Muscle layer of colon (tissue), 2 donors: ENCODE results near the gene C8G.
A peak's percentile ranks its signal among the peaks of the same experiment; 100 is the strongest.

Source experiments
- H3K27ac ChIP-seq: one replicate; pipeline ENCODE4 v1.7.0; 2013; ENCODE audit warnings: low read depth, mild to moderate bottlenecking, low read length, moderate library complexity
- H3K27me3 ChIP-seq, 2 donors: one replicate each; pipeline ENCODE4 v1.7.0; 2013; ENCODE audit warnings: low read length in 2 of 2, mild to moderate bottlenecking in 2 of 2; ENCODE audit not compliant: insufficient read depth in 2 of 2, control insufficient read depth in 1 of 2
- H3K36me3 ChIP-seq: one replicate; pipeline ENCODE4 v1.7.0; 2013; ENCODE audit warnings: mild to moderate bottlenecking, low read length; ENCODE audit not compliant: insufficient read depth
- H3K4me1 ChIP-seq: one replicate; pipeline ENCODE4 v1.7.0; 2013; ENCODE audit warnings: mild to moderate bottlenecking, low read length; ENCODE audit not compliant: insufficient read depth
- H3K4me3 ChIP-seq, 2 donors: one replicate each; pipeline ENCODE4 v1.7.0; 2013; ENCODE audit warnings: low read length in 2 of 2, low read depth in 1 of 2, mild to moderate bottlenecking in 1 of 2, moderate library complexity in 1 of 2
- H3K9ac ChIP-seq: one replicate; pipeline ENCODE4 v1.7.0; 2013; ENCODE audit warnings: low read length
- H3K9me3 ChIP-seq: one replicate; pipeline ENCODE4 v1.7.0; 2013; ENCODE audit warnings: mild to moderate bottlenecking, low read length
- donor health status: abdominal sarcoma.
- donor health status: Adenocarcinoma of cecum.

The C8G gene

DNA sequence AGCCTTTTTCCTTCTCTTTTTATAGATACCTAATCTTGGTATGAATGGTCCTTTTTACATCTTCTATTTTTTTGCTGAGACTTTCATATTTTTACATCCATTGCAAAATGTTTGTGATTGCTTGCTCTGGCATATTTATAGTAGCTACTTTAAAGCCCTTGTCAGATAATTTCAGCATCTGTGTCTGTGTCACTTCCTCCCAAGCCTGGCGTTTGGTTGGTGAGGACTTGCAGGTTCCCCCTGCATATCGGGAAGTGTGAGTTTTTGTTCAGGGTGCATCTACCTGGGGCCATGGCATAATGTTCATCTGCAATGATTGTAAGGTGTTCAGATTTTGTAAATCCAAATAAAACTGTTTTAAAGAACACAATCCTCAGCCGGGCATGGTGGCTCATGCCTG lies 9.4 kb upstream of the C8G start:
- Histone ChIP-seq H3K9me3 (no peaks in the 10 kb centered on the region), H3K27me3 (no peaks in the 10 kb centered on the region), H3K4me1 (no peaks in the 10 kb centered on the region), H3K9ac (no peak overlapping the region), H3K36me3 (peaks cover 8% of the 10 kb centered on the region), H3K27ac (no peak overlapping the region), H3K4me3 (no peak overlapping the region)

- H3K4me1 ChIP-seq = no peaks in the 10 kb centered on the region
- no peak overlapping the region for H3K27ac ChIP-seq
- H3K4me3 ChIP-seq = no peak overlapping the region
- no peaks in the 10 kb centered on the region for H3K27me3 ChIP-seq
- peaks cover 18% of the 10 kb centered on the region for H3K36me3 ChIP-seq
- H3K9me3 ChIP-seq = no peaks in the 10 kb centered on the region
- H3K9ac ChIP-seq = no peak overlapping the region
These were observed 8.3 kb upstream of the C8G start for GRCh38 chr9:136936645-136937170.

- H3K9me3 ChIP-seq = no peaks in the 10 kb centered on the region
- H3K4me3 ChIP-seq = no peak overlapping the region
- H3K36me3 ChIP-seq = peaks cover 25% of the 10 kb centered on the region
- no peaks in the 10 kb centered on the region for H3K27me3 ChIP-seq
- H3K27ac ChIP-seq = no peak overlapping the region
- no peaks in the 10 kb centered on the region for H3K4me1 ChIP-seq
- H3K9ac ChIP-seq = no peak overlapping the region
These were observed 7.6 kb upstream of the C8G start for GRCh38 chr9:136937186-136938001.

- H3K27ac ChIP-seq = no peak overlapping the region
- H3K9me3 ChIP-seq = no peaks in the 10 kb centered on the region
- H3K4me1 ChIP-seq = peaks cover 9% of the 10 kb centered on the region
- no peak overlapping the region for H3K9ac ChIP-seq
- H3K27me3 ChIP-seq = no peaks in the 10 kb centered on the region
- peaks cover 32% of the 10 kb centered on the region for H3K36me3 ChIP-seq
- H3K4me3 ChIP-seq = no peak overlapping the region
These were observed 5.5 kb upstream of the C8G start for GRCh38 chr9:136939431-136939995.

GRCh38 chr9:136939996-136940525 lies 5.0 kb upstream of the C8G start:
- no peak overlapping the region for H3K9ac ChIP-seq
- H3K27me3 ChIP-seq = no peaks in the 10 kb centered on the region
- peaks cover 12% of the 10 kb centered on the region for H3K4me1 ChIP-seq
- no peak overlapping the region for H3K27ac ChIP-seq
- no peak overlapping the region for H3K4me3 ChIP-seq
- H3K9me3 ChIP-seq = no peaks in the 10 kb centered on the region
- peaks cover 32% of the 10 kb centered on the region for H3K36me3 ChIP-seq

DNA sequence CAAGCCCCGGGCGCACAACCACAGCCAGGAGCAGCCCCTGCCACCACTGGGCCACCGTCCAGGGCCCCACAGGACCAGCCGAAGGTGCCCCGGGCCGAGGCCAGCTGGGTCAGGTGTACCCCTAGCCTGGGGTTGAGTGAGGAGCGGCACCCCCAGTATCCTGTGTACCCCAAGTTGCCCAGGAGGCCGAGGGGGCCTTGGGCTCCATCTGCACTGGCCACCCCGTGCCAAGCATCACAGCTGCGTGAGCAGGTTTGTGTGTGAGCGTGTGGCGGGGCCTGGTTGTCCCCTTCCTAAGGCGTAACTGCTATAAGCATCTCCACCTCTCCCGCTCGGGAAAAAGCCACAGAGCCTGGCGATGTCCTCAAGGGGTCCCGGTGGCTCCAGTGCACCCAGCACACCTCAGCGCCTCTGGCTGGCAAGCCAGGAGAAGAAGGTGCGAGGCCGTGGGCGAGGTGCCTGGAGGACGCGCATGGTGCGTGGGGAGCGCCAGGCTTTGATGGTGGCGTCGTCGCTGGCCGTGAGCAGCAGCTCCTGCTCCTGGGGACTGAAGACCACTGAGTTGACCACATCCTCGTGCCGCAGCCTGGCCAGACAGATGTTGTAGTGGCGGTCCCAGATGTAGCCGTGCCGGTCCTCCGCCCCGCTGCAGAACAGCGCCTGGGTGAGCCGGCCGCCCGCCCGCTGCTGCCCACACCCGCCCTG lies 4.4 kb upstream of the C8G start:
- Histone ChIP-seq H3K27ac (no peak overlapping the region), H3K4me3 (no peak overlapping the region), H3K4me1 (peaks cover 12% of the 10 kb centered on the region)

DNA sequence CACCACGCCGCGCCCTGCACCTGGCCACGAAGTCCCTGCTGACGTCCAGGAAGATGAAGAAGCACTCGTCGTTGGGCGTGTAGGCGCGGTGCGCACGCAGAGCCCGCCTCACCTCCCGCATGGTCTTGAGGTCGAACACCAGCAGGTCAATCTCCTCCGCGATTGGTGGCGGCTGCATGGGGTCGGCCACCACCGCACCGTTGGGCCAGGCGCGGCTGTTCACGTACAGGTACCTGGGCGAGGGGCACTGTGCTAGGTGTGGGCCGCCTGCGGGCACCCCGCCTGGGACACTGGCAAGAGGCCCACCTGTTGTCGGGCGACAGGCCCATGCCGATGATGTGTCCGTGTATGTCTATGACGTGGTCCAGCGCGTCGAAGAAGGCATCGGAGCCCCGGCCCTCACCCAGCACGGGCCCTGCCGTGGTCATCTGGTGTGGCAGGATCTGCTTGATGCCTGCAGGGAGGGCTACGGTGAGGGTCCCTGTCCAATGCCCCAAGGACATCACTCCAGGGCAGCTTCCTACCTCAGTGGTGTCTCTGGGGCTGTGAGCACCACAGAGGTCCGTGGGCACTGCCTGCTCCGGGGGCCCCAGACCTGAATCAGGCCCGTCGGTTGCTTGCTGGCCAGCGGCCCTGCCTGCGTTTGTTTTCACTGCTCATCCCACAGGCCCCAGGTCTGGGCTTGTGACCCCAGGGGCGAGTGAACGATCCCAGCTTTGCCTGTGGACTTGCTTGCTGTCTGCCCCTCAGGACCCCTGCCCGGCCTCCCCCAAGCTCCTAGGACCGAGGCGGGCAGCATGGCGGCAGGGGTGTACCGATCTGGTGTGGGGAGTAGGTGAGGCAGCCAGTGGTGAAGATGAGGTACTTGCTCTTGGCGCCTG lies 3.6 kb upstream of the C8G start:
- Histone ChIP-seq H3K27me3 (no peaks in the 10 kb centered on the region), H3K4me1 (peaks cover 12% of the 10 kb centered on the region), H3K27ac (no peak overlapping the region), H3K9me3 (no peaks in the 10 kb centered on the region), H3K9ac (no peak overlapping the region), H3K4me3 (no peak overlapping the region), H3K36me3 (peaks cover 32% of the 10 kb centered on the region)

More for the DNA sequence above, 4.4 kb upstream of the C8G start:
- H3K27me3 ChIP-seq = no peaks in the 10 kb centered on the region
- no peaks in the 10 kb centered on the region for H3K9me3 ChIP-seq
- H3K9ac ChIP-seq = no peak overlapping the region
- H3K36me3 ChIP-seq = peaks cover 32% of the 10 kb centered on the region

DNA sequence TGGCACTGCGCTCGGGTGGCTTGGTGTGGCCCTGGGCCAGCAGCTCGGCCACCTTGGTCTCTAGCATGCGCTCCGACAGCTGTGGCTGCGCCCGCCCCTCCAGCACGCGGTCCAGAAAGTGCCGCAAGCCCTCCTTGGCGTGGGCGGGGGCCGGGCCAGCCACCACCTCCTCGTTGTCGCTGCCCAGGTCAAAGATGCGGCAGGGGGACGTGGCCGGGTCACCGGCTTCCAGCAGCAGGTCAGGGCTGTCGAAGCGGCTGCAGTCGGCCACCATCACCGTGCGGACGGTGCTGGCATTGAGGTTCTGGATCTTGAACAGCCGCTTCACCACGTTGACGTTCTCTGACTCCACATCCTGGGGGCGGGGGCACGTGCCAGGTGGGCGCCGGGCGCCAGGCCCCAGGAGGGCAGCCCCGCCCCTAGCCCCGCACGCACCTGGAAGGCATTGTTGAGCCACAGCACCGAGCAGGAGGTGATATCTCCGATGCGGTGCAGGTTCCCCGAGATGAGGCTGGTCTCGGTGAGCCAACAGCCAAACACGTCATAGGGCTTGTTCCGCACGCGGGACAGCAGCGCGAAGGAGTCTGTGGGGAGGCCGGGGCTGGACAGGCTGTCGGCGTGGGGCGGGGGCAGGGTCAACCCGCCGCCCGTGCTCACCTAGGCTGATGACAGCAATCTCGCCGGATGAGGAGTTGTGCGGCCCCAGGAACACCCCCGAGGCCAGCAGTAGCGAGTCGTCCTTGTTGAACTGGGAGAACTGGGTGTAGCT lies 2.7 kb upstream of the C8G start:
- Histone ChIP-seq H3K27me3 (no peaks in the 10 kb centered on the region), H3K36me3 (peaks cover 32% of the 10 kb centered on the region), H3K4me3 (no peak overlapping the region), H3K27ac (no peak overlapping the region), H3K9me3 (no peaks in the 10 kb centered on the region), H3K9ac (no peak overlapping the region), H3K4me1 (peaks cover 12% of the 10 kb centered on the region)

DNA sequence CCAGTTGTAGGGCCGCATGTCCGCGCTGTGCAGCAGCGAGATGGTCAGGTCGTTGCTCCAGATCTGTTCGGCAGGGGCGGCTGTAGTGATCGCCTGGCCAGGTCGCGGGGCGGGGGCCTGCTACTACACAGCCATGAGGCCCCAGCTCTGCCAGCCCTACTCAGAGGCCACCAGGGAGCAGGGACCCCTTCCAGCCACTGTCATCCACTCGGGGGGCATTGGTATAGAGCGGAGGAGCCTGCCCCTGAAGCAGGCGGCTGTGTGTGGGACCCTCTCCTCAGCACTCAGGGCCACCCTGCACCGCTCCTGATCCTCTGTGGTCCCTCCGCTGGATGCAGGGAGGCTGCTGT lies 2.2 kb upstream of the C8G start:
- H3K36me3 ChIP-seq = peaks cover 32% of the 10 kb centered on the region
- H3K27me3 ChIP-seq = no peaks in the 10 kb centered on the region
- peaks cover 12% of the 10 kb centered on the region for H3K4me1 ChIP-seq
- no peak overlapping the region for H3K9ac ChIP-seq
- peak overlapping the region in 1 of 2 donors; percentile 75 for H3K4me3 ChIP-seq
- no peak overlapping the region for H3K27ac ChIP-seq
- no peaks in the 10 kb centered on the region for H3K9me3 ChIP-seq
